HepG2 (cell line): ENCODE results near the gene AGAP3. TPM values are rescaled to one million over a fixed set of nuclear protein-coding genes. Genes with fewer than 3 reads are reported as not detected.

Experiments used
- ATAC-seq: fragments of 200-7000 bp; cut with Tn5 transposase; 3 replicates; pipeline ENCODE4 v1.9.1; 2020; ENCODE audit warnings: mild to moderate bottlenecking, moderate library complexity
- BruUV-seq: library from RNA; stranded (reverse); fragments of 400-500 nt; replicated peaks from 2 replicates; lab custom pipeline; 2021; lab: Mats Ljungman, UMichigan
- CTCF ChIA-PET: fragments of 300-600 bp; formaldehyde crosslinking; extraction: SDS; loops from one replicate; lab custom pipeline; 2021; ENCODE audit warnings: low total read pairs, inconsistent platforms, low intra/inter-chr PET ratio; lab: Yijun Ruan, JAX
- POLR2A ChIA-PET: fragments of 350-600 bp; sonication (Branson Sonifier 250); formaldehyde crosslinking; loops from one replicate; lab custom pipeline; 2020; ENCODE audit warnings: antibody characterized with exemption, inconsistent platforms; lab: Yijun Ruan, JAX
- DNase-seq: peaks from one replicate; pipeline ENCODE4 v3.0.0-alpha.2; 2015; ENCODE audit warnings: low spot score
- FAIRE-seq: peaks from 3 replicates; lab custom pipeline; 2011; peaks lifted over from hg19 to GRCh38; lab: Jason Lieb, UNC
- H2AFZ ChIP-seq: one replicate; pipeline ENCODE4 v1.6.1; 2011; ENCODE audit warnings: low read length, inconsistent platforms
- H3K27ac ChIP-seq: fragments of 300-600 bp; 3 replicates; pipeline ENCODE4 v1.8.0; 2011; ENCODE audit warnings: mixed run types, mild to moderate bottlenecking, mixed read lengths, low read length, inconsistent platforms; ENCODE audit not compliant: insufficient read depth; ENCODE audit errors: extremely low read length
- H3K27me3 ChIP-seq, 2 experiments: fragments of 200-600 bp in 1 of 2; 2 replicates in 1 of 2; 3 replicates in 1 of 2; pipeline versions ENCODE4 v1.6.0 to v1.8.0; 2011; ENCODE audit warnings: low read length in 2 of 2, mild to moderate bottlenecking in 2 of 2, moderate library complexity in 2 of 2, inconsistent platforms in 1 of 2; ENCODE audit not compliant: insufficient read depth in 2 of 2, control insufficient read depth in 1 of 2
- H3K36me3 ChIP-seq, 2 experiments: fragments of 200-600 bp in 1 of 2; replicated peaks in 1 of 2; 2 replicates in 1 of 2; 3 replicates in 1 of 2; pipeline versions ENCODE4 v1.5.1 to v1.8.0; 2011; ENCODE audit warnings: low read length in 2 of 2, inconsistent platforms in 1 of 2; ENCODE audit not compliant: insufficient read depth in 2 of 2, control insufficient read depth in 1 of 2
- H3K4me1 ChIP-seq: 2 replicates; pipeline ENCODE4 v1.5.1; 2012; ENCODE audit warnings: low read length, inconsistent platforms; ENCODE audit not compliant: insufficient read depth
- H3K4me2 ChIP-seq: 2 replicates; pipeline ENCODE4 v1.6.0; 2011; ENCODE audit warnings: low read depth, low read length, inconsistent platforms
- H3K4me3 ChIP-seq, 3 experiments: fragments of 200-600 bp in 1 of 3; sonication (generic), shearing (Covaris generic) in 1 of 3; replicated peaks in 1 of 3; 2 replicates each; pipeline ENCODE4 v1.5.1; 2011 to 2016; ENCODE audit warnings: low read length in 3 of 3, inconsistent platforms in 2 of 3, low read depth in 2 of 3, mild to moderate bottlenecking in 2 of 3, control low read depth in 1 of 3, mixed read lengths in 1 of 3; ENCODE audit not compliant: insufficient read depth in 1 of 3
- H3K79me2 ChIP-seq: one replicate; pipeline ENCODE4 v1.6.1; 2011; ENCODE audit warnings: low read length, inconsistent platforms; ENCODE audit not compliant: insufficient read depth
- H3K9ac ChIP-seq: 2 replicates; pipeline ENCODE4 v1.6.0; 2011; ENCODE audit warnings: mild to moderate bottlenecking, low read depth, low read length, inconsistent platforms; ENCODE audit not compliant: insufficient read depth
- H3K9me3 ChIP-seq: 2 replicates; pipeline ENCODE4 v1.5.1; 2012; ENCODE audit warnings: mild to moderate bottlenecking, low read length
- H4K20me1 ChIP-seq: 2 replicates; pipeline ENCODE4 v1.6.0; 2011; ENCODE audit warnings: inconsistent platforms, mild to moderate bottlenecking, low read length, moderate library complexity; ENCODE audit not compliant: insufficient read depth
- POLR2A ChIP-seq, 2 experiments: IDR thresholded peaks; 2 replicates each; pipeline ENCODE4 v1.6.1; 2011; ENCODE audit warnings: low read depth in 2 of 2, low read length in 2 of 2, mild to moderate bottlenecking in 1 of 2, moderate library complexity in 1 of 2; ENCODE audit not compliant: insufficient read depth in 1 of 2
- TEAD3 ChIP-seq: optimal IDR thresholded peaks from 2 replicates; pipeline ENCODE3; 2016; ENCODE audit warnings: borderline replicate concordance
- ZNF121 ChIP-seq: sonication (generic); formaldehyde crosslinking; IDR thresholded peaks from 2 replicates; pipeline ENCODE4 v1.5.0; 2020; ENCODE audit warnings: mild to moderate bottlenecking, missing genetic modification reagents
- WGBS: methylation state at CpG from one replicate; pipeline ENCODE4 v1.1.6; 2017; ENCODE audit warnings: low lambda C conversion rate; 5-methylcytosine and 5-hydroxymethylcytosine counted together
- in situ Hi-C: cut with HindIII; loops from 2 replicates; pipeline ENCODE4 v1.10.0; 2017; ENCODE audit warnings: low pct_unique_long_range_greater_than_20kb; ENCODE audit not compliant: extremely low pct_ligation_motif_present
- intact Hi-C: fragments of 100-400 bp; cut with micrococcal nuclease; formaldehyde crosslinking; loops from one replicate; pipeline ENCODE4 v1.10.0; 2022; ENCODE audit not compliant: unreplicated experiment
- polyA plus RNA-seq, 8 experiments: library from polyadenylated mRNA; depleted of rRNA in 3 of 8; stranded (reverse) in 7 of 8; unstranded in 1 of 8; fragments of >200 nt; fragmentation: Illumina TruSeq in 4 of 8; extraction: Trizol in 4 of 8; gene quantifications; 2 replicates each; pipeline versions ENCODE4 v1.2.1 to v1.2.3, GENCODE V29; 2011 to 2016; ENCODE audit warnings: low read depth in 4 of 8, missing spikeins in 1 of 8, mixed read lengths in 1 of 8; ENCODE audit not compliant: insufficient read depth in 1 of 8
- total RNA-seq, 5 experiments: library from RNA; depleted of rRNA; stranded (reverse); fragments of >200 nt; fragmentation: Illumina TruSeq; extraction: Trizol; gene quantifications; 2 replicates each; pipeline ENCODE4 v1.2.3, GENCODE V29; 2016; ENCODE audit warnings: low read depth in 1 of 5
- TF ChIP-seq, protein P1 (sequence below): sonication (generic); formaldehyde crosslinking; IDR thresholded peaks from 2 replicates; pipeline ENCODE4 v1.8.0; 2022; ENCODE audit warnings: missing genetic modification reagents, mild to moderate bottlenecking, borderline replicate concordance
- TF ChIP-seq, protein P2 (sequence below): sonication (generic); formaldehyde crosslinking; IDR thresholded peaks from 2 replicates; pipeline ENCODE4 v1.4.0; 2020; ENCODE audit warnings: mild to moderate bottlenecking, missing genetic modification reagents
- TF ChIP-seq, protein P3 (sequence below): IDR thresholded peaks from 2 replicates; pipeline ENCODE4 v1.6.1; 2016

The AGAP3 gene
- total and polyA plus RNA-seq, 2 of the 13 experiments (the other 11 are each of a cell fraction or from before 2014, with no cell fraction given), result 31.3 to 61.4 TPM

DNA sequence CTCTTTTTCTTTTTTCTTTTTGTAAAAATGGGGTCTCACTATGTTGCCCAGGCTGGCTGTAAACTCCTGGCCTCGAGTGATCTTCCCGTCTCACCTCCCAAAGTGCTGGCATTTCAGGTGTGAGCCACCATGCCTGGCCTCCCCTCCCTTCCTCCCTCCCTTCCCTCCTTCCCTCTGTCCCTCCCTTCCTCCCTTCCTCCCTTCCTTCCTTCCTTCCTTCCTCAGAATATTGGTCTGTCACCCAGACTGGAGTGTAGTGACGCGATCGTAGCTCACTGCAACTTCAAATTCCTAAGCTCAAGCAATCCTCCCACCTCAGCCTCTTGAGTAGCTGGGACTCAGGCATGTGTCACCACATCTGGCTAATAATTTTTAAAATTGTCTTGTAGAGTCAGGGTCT is 8.4 kb downstream of the AGAP3 start:
- ATAC-seq (no peak), DNase-seq (no peak), FAIRE-seq (no peak)
- intact Hi-C loops (no loop called here), in situ Hi-C loops (no loop called here)
- H3K27ac ChIP-seq, result no peak overlapping the region
- H3K4me2 ChIP-seq, result no peak overlapping the region
- H3K9me3 ChIP-seq, result no peaks in the 10 kb centered on the region
- H4K20me1 ChIP-seq, result peaks cover 65% of the 10 kb centered on the region
- WGBS, result 94% methylated on average over 5 of the region's 5 CpGs
- H3K4me1 ChIP-seq, result peaks cover 21% of the 10 kb centered on the region
- peaks cover 7 to 35% of the 10 kb centered on the region in 2 experiments; a peak in 4 of 5 replicates for H3K36me3 ChIP-seq
- H2AFZ ChIP-seq, result no peak overlapping the region
- no peak overlapping the region for H3K4me3 ChIP-seq
- H3K79me2 ChIP-seq, result peaks cover 87% of the 10 kb centered on the region
- TF ChIP-seq, protein P1, sequence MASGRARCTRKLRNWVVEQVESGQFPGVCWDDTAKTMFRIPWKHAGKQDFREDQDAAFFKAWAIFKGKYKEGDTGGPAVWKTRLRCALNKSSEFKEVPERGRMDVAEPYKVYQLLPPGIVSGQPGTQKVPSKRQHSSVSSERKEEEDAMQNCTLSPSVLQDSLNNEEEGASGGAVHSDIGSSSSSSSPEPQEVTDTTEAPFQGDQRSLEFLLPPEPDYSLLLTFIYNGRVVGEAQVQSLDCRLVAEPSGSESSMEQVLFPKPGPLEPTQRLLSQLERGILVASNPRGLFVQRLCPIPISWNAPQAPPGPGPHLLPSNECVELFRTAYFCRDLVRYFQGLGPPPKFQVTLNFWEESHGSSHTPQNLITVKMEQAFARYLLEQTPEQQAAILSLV (CRISPR knock-in tag), result no peak
- TF ChIP-seq ZNF121 (CRISPR knock-in tag), result peak; percentile 27; the same call in 1 of the 2 replicates
- H3K27me3 ChIP-seq, result no peaks in the 10 kb centered on the region
- ChIA-PET CTCF (no interaction called here), POLR2A (interaction anchor here (1.3 kb wide), 1 partner anchor 32 kb away, joined by 5 read pairs; no protein-coding TSS in a partner anchor)
- BruUV-seq, result no TSS peak
- H3K9ac ChIP-seq, result no peak overlapping the region

DNA sequence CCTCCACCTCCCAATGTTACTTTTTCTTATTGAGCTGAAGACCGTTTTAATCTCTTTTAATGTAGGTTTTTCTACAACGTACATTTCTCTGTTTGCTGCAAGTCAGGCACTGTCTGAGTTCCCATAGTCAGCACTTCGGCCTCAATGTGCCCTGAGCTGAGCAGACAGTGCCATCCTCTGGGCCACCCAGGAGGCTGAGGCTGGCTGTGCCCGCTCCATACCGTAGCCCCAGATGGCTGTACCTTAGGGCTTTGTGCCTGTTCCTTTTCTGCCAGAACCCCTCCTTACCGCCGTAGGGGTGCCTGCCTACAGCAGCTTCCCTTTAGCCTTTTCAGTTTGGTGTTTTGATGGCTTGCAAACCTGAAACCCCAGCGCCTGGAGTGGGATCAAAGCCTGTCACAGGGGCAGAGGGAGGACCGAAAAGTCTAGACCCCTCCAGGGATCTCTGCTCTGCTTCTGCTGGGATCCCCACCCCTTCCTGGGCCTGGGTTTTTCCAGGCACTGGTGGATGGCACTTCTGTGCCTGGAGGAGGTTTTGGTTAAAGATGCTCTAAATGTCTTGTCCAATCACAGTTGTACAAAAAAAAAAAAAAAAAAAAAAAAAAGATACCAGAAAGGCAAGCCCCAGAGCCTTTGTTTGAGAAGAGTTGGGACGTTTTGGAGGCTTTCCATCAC is 9.0 kb downstream of the AGAP3 start:
- peaks cover 67% of the 10 kb centered on the region for H4K20me1 ChIP-seq
- no peak overlapping the region for H3K27ac ChIP-seq
- H3K4me3 ChIP-seq, result no peak overlapping the region
- DNase-seq (no peak), FAIRE-seq (no peak), ATAC-seq (0 out of 3 replicates have a peak, but pooled peaks have one; percentile 28)
- no peak overlapping the region for H2AFZ ChIP-seq
- H3K79me2 ChIP-seq, result peaks cover 85% of the 10 kb centered on the region
- intact Hi-C loops (no loop called here), in situ Hi-C loops (no loop called here)
- BruUV-seq, result no TSS peak
- H3K27me3 ChIP-seq, result no peaks in the 10 kb centered on the region
- ChIA-PET POLR2A (interaction anchor here (1.3 kb wide), 1 partner anchor 33 kb away, joined by 5 read pairs; no protein-coding TSS in a partner anchor), CTCF (no interaction called here)
- no peaks in the 10 kb centered on the region for H3K9me3 ChIP-seq
- H3K36me3 ChIP-seq, result peaks cover 7 to 35% of the 10 kb centered on the region in 2 experiments; a peak in 4 of 5 replicates
- no peak overlapping the region for H3K9ac ChIP-seq
- no peak overlapping the region for H3K4me2 ChIP-seq
- H3K4me1 ChIP-seq, result peaks cover 15% of the 10 kb centered on the region
- 95% methylated on average over 10 of the region's 10 CpGs for WGBS
- TF ChIP-seq POLR2A (IDR thresholded peaks at IDR 0.05; ENCODE audit: insufficient read depth in 1 of 2, low read depth in 2 of 2, low read length in 2 of 2) (no peak), TEAD3 (CRISPR knock-in tag) (no peak)
- TF ChIP-seq, protein P2, sequence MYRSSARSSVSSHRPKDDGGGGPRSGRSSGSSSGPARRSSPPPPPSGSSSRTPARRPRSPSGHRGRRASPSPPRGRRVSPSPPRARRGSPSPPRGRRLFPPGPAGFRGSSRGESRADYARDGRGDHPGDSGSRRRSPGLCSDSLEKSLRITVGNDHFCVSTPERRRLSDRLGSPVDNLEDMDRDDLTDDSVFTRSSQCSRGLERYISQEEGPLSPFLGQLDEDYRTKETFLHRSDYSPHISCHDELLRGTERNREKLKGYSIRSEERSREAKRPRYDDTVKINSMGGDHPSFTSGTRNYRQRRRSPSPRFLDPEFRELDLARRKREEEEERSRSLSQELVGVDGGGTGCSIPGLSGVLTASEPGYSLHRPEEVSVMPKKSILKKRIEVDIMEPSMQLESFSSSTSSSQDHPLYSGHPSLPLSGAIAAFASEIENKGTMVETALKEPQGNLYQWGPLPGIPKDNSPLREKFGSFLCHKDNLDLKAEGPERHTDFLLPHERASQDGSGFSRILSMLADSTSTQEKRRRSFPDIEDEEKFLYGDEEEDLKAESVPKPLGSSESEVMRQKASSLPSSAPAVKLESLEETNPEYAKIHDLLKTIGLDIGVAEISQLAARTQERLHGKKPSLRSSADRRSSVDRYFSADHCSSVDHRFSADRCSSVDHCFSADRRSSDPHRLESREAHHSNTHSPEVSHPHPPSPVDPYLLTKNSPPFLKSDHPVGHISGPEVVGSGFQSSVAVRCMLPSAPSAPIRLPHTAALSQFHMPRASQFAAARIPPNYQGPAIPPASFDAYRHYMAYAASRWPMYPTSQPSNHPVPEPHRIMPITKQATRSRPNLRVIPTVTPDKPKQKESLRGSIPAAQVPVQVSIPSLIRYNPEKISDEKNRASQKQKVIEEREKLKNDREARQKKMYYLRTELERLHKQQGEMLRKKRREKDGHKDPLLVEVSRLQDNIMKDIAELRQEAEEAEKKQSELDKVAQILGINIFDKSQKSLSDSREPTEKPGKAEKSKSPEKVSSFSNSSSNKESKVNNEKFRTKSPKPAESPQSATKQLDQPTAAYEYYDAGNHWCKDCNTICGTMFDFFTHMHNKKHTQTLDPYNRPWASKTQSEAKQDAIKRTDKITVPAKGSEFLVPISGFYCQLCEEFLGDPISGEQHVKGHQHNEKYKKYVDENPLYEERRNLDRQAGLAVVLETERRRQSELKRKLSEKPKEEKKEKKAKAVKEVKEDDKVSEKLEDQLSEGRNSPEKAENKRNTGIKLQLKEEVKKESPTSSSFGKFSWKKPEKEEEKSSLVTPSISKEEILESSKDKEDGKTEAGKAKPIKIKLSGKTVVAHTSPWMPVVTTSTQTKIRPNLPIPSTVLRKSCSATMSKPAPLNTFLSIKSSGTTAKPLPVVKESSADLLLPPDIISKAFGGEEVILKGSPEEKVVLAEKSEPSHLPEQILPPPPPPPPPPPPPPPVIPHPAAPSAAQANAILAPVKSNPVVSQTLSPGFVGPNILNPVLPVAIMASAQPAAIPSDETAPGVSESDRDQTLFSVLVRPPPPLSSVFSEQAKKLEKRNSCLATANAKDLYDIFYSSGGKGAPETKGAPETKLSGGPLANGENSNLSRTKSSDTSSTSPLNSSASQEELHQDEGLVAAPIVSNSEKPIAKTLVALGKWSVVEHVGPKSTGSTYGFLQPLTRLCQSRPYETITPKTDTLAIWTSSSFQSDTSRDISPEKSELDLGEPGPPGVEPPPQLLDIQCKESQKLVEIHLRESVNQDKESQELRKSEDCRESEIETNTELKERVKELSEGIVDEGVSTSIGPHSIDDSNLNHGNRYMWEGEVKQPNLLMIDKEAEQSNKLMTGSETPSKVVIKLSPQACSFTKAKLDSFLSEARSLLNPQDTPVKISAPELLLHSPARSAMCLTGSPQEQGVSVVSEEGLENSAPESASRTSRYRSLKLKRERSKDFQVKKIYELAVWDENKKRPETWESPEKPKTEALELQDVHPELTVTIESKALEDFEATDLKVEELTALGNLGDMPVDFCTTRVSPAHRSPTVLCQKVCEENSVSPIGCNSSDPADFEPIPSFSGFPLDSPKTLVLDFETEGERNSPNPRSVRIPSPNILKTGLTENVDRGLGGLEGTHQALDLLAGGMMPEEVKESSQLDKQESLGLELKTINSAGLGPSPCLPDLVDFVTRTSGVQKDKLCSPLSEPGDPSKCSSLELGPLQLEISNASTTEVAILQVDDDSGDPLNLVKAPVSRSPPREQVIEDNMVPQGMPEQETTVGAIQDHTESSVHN (CRISPR knock-in tag), result no peak
- TF ChIP-seq, protein P3, sequence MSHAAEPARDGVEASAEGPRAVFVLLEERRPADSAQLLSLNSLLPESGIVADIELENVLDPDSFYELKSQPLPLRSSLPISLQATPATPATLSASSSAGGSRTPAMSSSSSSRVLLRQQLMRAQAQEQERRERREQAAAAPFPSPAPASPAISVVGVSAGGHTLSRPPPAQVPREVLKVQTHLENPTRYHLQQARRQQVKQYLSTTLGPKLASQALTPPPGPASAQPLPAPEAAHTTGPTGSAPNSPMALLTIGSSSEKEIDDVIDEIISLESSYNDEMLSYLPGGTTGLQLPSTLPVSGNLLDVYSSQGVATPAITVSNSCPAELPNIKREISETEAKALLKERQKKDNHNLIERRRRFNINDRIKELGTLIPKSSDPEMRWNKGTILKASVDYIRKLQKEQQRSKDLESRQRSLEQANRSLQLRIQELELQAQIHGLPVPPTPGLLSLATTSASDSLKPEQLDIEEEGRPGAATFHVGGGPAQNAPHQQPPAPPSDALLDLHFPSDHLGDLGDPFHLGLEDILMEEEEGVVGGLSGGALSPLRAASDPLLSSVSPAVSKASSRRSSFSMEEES (CRISPR knock-in tag), result no peak
